Kidney epithelial cell (primary cell): ENCODE results near the gene LMF2. TPM values are rescaled to one million over a fixed set of nuclear protein-coding genes. Genes with fewer than 3 reads are reported as not detected.

Experiments used
- DNase-seq: peaks from one replicate; pipeline ENCODE4 v3.0.0-alpha.2; 2010; ENCODE audit warnings: low read depth
- H3K27me3 ChIP-seq: 2 replicates; pipeline ENCODE4 v1.6.0; 2011; ENCODE audit warnings: low read length; ENCODE audit not compliant: control insufficient read depth, insufficient read depth
- H3K36me3 ChIP-seq: 2 replicates; pipeline ENCODE4 v1.5.1; 2011; ENCODE audit warnings: low read length; ENCODE audit not compliant: control insufficient read depth, insufficient read depth
- H3K4me3 ChIP-seq: 2 replicates; pipeline ENCODE4 v1.5.1; 2011; ENCODE audit warnings: low read depth, mild to moderate bottlenecking, control low read depth, low read length
- total RNA-seq: library from RNA; depleted of rRNA; stranded (reverse); fragments of >200 nt; gene quantifications from 2 replicates; pipeline ENCODE4 v1.2.3, GENCODE V29; 2015
- TF ChIP-seq, protein P1 (sequence below): IDR thresholded peaks from 2 replicates; pipeline ENCODE4 v1.5.1; 2011; ENCODE audit warnings: mild to moderate bottlenecking, moderate library complexity, low read length, control low read depth, inconsistent platforms; ENCODE audit not compliant: insufficient read depth, poor library complexity, severe bottlenecking

Gene LMF2
- total RNA-seq, 1 donor from 2014 or later = 48.3 TPM

DNA sequence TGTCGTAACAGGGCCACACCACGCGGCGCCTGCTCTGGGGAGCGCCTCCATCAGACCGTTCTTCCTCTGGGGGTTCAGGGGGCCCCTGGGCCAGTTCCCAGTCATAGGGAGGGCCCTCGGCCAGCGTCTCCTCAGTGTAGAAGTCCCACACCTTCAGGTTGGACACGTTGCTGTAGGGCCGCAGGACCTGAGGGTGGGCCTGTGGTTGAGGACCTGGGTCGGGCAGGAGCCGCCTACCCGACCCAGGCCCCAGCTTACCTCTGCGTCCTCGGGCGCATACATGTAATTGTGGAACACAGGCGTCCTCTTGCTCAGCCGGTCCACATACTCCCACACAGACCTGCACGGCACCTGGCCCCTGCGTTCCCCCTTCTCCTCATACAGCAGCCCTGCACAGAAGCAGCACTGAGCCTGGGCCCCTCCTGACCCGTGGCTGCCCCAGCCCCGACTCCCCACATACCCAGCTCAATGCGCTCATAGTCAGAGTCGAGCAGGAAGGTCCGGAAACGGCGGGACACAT, 52.9 kb downstream of the LMF2 start:
- no peak for DNase-seq
- Histone ChIP-seq H3K4me3 (no peak overlapping the region), H3K27me3 (no peaks in the 10 kb centered on the region), H3K36me3 (peaks cover 4% of the 10 kb centered on the region)
- TF ChIP-seq, protein P1, sequence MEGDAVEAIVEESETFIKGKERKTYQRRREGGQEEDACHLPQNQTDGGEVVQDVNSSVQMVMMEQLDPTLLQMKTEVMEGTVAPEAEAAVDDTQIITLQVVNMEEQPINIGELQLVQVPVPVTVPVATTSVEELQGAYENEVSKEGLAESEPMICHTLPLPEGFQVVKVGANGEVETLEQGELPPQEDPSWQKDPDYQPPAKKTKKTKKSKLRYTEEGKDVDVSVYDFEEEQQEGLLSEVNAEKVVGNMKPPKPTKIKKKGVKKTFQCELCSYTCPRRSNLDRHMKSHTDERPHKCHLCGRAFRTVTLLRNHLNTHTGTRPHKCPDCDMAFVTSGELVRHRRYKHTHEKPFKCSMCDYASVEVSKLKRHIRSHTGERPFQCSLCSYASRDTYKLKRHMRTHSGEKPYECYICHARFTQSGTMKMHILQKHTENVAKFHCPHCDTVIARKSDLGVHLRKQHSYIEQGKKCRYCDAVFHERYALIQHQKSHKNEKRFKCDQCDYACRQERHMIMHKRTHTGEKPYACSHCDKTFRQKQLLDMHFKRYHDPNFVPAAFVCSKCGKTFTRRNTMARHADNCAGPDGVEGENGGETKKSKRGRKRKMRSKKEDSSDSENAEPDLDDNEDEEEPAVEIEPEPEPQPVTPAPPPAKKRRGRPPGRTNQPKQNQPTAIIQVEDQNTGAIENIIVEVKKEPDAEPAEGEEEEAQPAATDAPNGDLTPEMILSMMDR = no peak

Other genes starting within 250 kb of the LMF2 start
- 25.5 and 27.3 TPM in 2 replicates for gene MAPK12, start 246.0 kb downstream of the LMF2 start, total RNA-seq
- 11.9 and 12.9 TPM in 2 replicates for gene MAPK11, start 237.3 kb downstream of the LMF2 start, total RNA-seq
- 251 and 302 TPM in 2 replicates for gene PLXNB2, start 200.1 kb downstream of the LMF2 start, total RNA-seq
- 4.5 TPM in 2 replicates for gene DENND6B, start 180.7 kb downstream of the LMF2 start, total RNA-seq
- gene PPP6R2, start 164.4 kb downstream of the LMF2 start, total RNA-seq = 45.2 and 53.4 TPM in 2 replicates
- gene SBF1, start 32.7 kb downstream of the LMF2 start, total RNA-seq = 96.6 and 127 TPM in 2 replicates
- 27.3 and 29.0 TPM in 2 replicates for gene ADM2, start 26.2 kb downstream of the LMF2 start, total RNA-seq
- 0.68 and 1.8 TPM in 2 replicates for gene MIOX, start 20.8 kb downstream of the LMF2 start, total RNA-seq
- gene NCAPH2, start 522 bp upstream of the LMF2 start, total RNA-seq = 41.3 and 50.2 TPM in 2 replicates
- 2.3 and 5.7 TPM in 2 replicates for gene SCO2, start 17.9 kb upstream of the LMF2 start, total RNA-seq
- 53.1 and 63.5 TPM in 2 replicates for gene TYMP, start 22.3 kb upstream of the LMF2 start, total RNA-seq
- 16.3 and 20.1 TPM in 2 replicates for gene KLHDC7B, start 38.2 kb upstream of the LMF2 start, total RNA-seq
- gene SYCE3, start 55.2 kb upstream of the LMF2 start, total RNA-seq = 0.71 TPM in 1 of 2 replicates, not detected in the other
- gene CPT1B, start 70.7 kb upstream of the LMF2 start, total RNA-seq = 2.1 and 5.8 TPM in 2 replicates
- gene CHKB, start 75.1 kb upstream of the LMF2 start, total RNA-seq = 59.1 and 81.1 TPM in 2 replicates
- 0.84 and 1.0 TPM in 2 replicates for gene MAPK8IP2, start 93.1 kb upstream of the LMF2 start, total RNA-seq
- 42.7 and 63.8 TPM in 2 replicates for gene ARSA, start 120.5 kb upstream of the LMF2 start, total RNA-seq
- 3.8 and 6.0 TPM in 2 replicates for gene SHANK3, start 165.1 kb upstream of the LMF2 start, total RNA-seq
- gene ACR, start 230.5 kb upstream of the LMF2 start, total RNA-seq = not detected in 2 replicates